HG03469 (cell line): ENCODE data around the gene IGSF21.

Experiments used
- ATAC-seq: cut with Tn5 transposase; IDR thresholded peaks from one replicate; pipeline ENCODE4 v1.9.1; 2021; ENCODE audit warnings: mild to moderate bottlenecking, moderate library complexity, moderate number of reproducible peaks; ENCODE audit not compliant: unreplicated experiment

Gene IGSF21

GRCh38 chr1:18107369-18108298, at the start of gene IGSF21:
IGSF21 (plus strand) TSS chr1:18107798; CDS start chr1:18108129, 331 bp downstream.
- ATAC-seq, result no peak

- no peak for ATAC-seq
Observed at GRCh38 chr1:18058206-18058921, 49.2 kb upstream of the IGSF21 start.

GRCh38 chr1:18058981-18059605, 48.5 kb upstream of the IGSF21 start:
- ATAC-seq, result no peak

GRCh38 chr1:18060366-18060765, 47.2 kb upstream of the IGSF21 start:
- no peak for ATAC-seq

- no peak for ATAC-seq
Observed at GRCh38 chr1:18062185-18062584, 45.4 kb upstream of the IGSF21 start.

- no peak for ATAC-seq
Observed at GRCh38 chr1:18064534-18064933, 43.1 kb upstream of the IGSF21 start.

GRCh38 chr1:18066576-18066975, 41.0 kb upstream of the IGSF21 start:
- ATAC-seq, result no peak

- no peak for ATAC-seq
Observed at GRCh38 chr1:18069903-18070302, 37.7 kb upstream of the IGSF21 start.

- no peak for ATAC-seq
Observed at GRCh38 chr1:18072066-18072465, 35.5 kb upstream of the IGSF21 start.

- ATAC-seq, result no peak
Observed at GRCh38 chr1:18073066-18073642, 34.4 kb upstream of the IGSF21 start.

- no peak for ATAC-seq
Observed at GRCh38 chr1:18077657-18078215, 29.9 kb upstream of the IGSF21 start.

GRCh38 chr1:18079941-18080735, 27.5 kb upstream of the IGSF21 start:
- ATAC-seq, result no peak

GRCh38 chr1:18085387-18086074, 22.1 kb upstream of the IGSF21 start:
- ATAC-seq, result no peak

- ATAC-seq, result no peak
Observed at GRCh38 chr1:18088077-18088594, 19.5 kb upstream of the IGSF21 start.

- no peak for ATAC-seq
Observed at GRCh38 chr1:18089488-18089887, 18.1 kb upstream of the IGSF21 start.

GRCh38 chr1:18090636-18091035, 17.0 kb upstream of the IGSF21 start:
- no peak for ATAC-seq

GRCh38 chr1:18091660-18092446, 15.7 kb upstream of the IGSF21 start:
- ATAC-seq, result no peak

GRCh38 chr1:18093193-18093592, 14.4 kb upstream of the IGSF21 start:
- no peak for ATAC-seq
